Uterus (tissue), 2 donors: ENCODE data around the gene ASAP3.

ENCODE experiments used
- CTCF ChIP-seq, 4 experiments: fragments of 200-600 bp in 2 of 4; fragments of 450-650 bp in 2 of 4; sonication (generic) in 2 of 4; IDR thresholded peaks; one replicate each; pipeline ENCODE4 v1.5.1; 2016 to 2019; ENCODE audit warnings: antibody characterized with exemption in 4 of 4, mild to moderate bottlenecking in 2 of 4, moderate library complexity in 1 of 4
- POLR2A ChIP-seq, 2 donors: fragments of 450-650 bp; IDR thresholded peaks; one replicate each; pipeline ENCODE4 v1.6.1; 2016; ENCODE audit warnings: antibody characterized with exemption in 2 of 2, mild to moderate bottlenecking in 1 of 2, moderate library complexity in 1 of 2

- TF ChIP-seq POLR2A (IDR thresholded peaks at IDR 0.05) (no peak), CTCF (IDR thresholded peaks at IDR 0.05) (no peak)
Observed at GRCh38 chr1:23403355-23403734, 80.6 kb downstream of the ASAP3 start.
